ENCODE data around the gene SYNCRIP.
A peak's percentile ranks its signal among the peaks of the same experiment; 100 is the strongest.
"Not testable (repeated sequence)": the region's sequence is repeated elsewhere in the genome, so short reads cannot be mapped to it uniquely, and the experiment has no call there.

The SYNCRIP gene

GRCh38 chr6:85669735-85670194 is 27.1 kb upstream of the SYNCRIP start:
- no peak for DNase-seq (ENCODE audit: low read depth)

- no peak for DNase-seq (ENCODE audit: low read depth)
Observed at GRCh38 chr6:85662251-85662650, 19.6 kb upstream of the SYNCRIP start.

GRCh38 chr6:85660181-85660611 is 17.5 kb upstream of the SYNCRIP start:
- DNase-seq (ENCODE audit: low read depth): no peak

- no peak for DNase-seq (ENCODE audit: low read depth)
Observed at GRCh38 chr6:85650606-85651005, 7.9 kb upstream of the SYNCRIP start.

- DNase-seq (ENCODE audit: low read depth): no peak
Observed at GRCh38 chr6:85644279-85644762, 1.6 kb upstream of the SYNCRIP start.

GRCh38 chr6:85643537-85644278 is 1.0 kb upstream of the SYNCRIP start:
- DNase-seq (ENCODE audit: low read depth): peak; percentile 55

- peak; percentile 51 for DNase-seq (ENCODE audit: low read depth)
Observed at GRCh38 chr6:85641897-85642773, 551 bp downstream of the SYNCRIP start.

- DNase-seq (ENCODE audit: low read depth): no peak
Observed at GRCh38 chr6:85641522-85641896, 1.2 kb downstream of the SYNCRIP start.

GRCh38 chr6:85640821-85641220 is 1.9 kb downstream of the SYNCRIP start:
- DNase-seq (ENCODE audit: low read depth): no peak

GRCh38 chr6:85637579-85637978 is 5.1 kb downstream of the SYNCRIP start:
- DNase-seq (ENCODE audit: low read depth): no peak

GRCh38 chr6:85632164-85632942 is 10.3 kb downstream of the SYNCRIP start:
- no peak for DNase-seq (ENCODE audit: low read depth)

GRCh38 chr6:85631117-85631516 is 11.6 kb downstream of the SYNCRIP start:
- not testable (repeated sequence) for DNase-seq (ENCODE audit: low read depth)

GRCh38 chr6:85628353-85628752 is 14.3 kb downstream of the SYNCRIP start:
- no peak for DNase-seq (ENCODE audit: low read depth)

GRCh38 chr6:85620308-85620707 is 22.4 kb downstream of the SYNCRIP start:
- DNase-seq (ENCODE audit: low read depth): no peak

- DNase-seq (ENCODE audit: low read depth): no peak
Observed at GRCh38 chr6:85614780-85615179, 27.9 kb downstream of the SYNCRIP start.

GRCh38 chr6:85612690-85613474 is 29.8 kb downstream of the SYNCRIP start:
- DNase-seq (ENCODE audit: low read depth): no peak

- no peak for DNase-seq (ENCODE audit: low read depth)
Observed at GRCh38 chr6:85610182-85610895, 32.3 kb downstream of the SYNCRIP start.

- no peak for DNase-seq (ENCODE audit: low read depth)
Observed at GRCh38 chr6:85602100-85602499, 40.6 kb downstream of the SYNCRIP start.

- no peak for DNase-seq (ENCODE audit: low read depth)
Observed at GRCh38 chr6:85600713-85601313, 41.9 kb downstream of the SYNCRIP start.

Measured in CMK (cell line).